ENCODE results near the gene NRAS.

Gene NRAS

GRCh38 chr1:114745291-114745690 is 28.7 kb upstream of the NRAS start:
- H3K4me1 ChIP-seq (ENCODE audit: control insufficient read depth, insufficient read depth, low read length) = no peaks in the 10 kb centered on the region
- H3K4me3 ChIP-seq (ENCODE audit: low read depth, low read length) = no peak overlapping the region
- peaks cover 47 to 87% of the 10 kb centered on the region in 2 experiments for H3K36me3 ChIP-seq (ENCODE audit: control insufficient read depth in 2 of 2, insufficient read depth in 1 of 2, low read length in 2 of 2)
- no peak overlapping the region for H3K27ac ChIP-seq (ENCODE audit: extremely low read depth, low read depth, low read length)
- TF ChIP-seq HOXC10 (CRISPR knock-in tag; IDR thresholded peaks at IDR 0.05) (no peak), SCRT1 (tag by site-specific recombination; IDR thresholded peaks at IDR 0.05; ENCODE audit: borderline replicate concordance) (no peak), OSR2 (tag by site-specific recombination; IDR thresholded peaks at IDR 0.05) (no peak), ZNF169 (tag by site-specific recombination; IDR thresholded peaks at IDR 0.05) (no peak), REST (tag by site-specific recombination; IDR thresholded peaks at IDR 0.05) (no peak), PRDM10 (tag by site-specific recombination; IDR thresholded peaks at IDR 0.05) (no peak), ZNF501 (tag by site-specific recombination; IDR thresholded peaks at IDR 0.05) (no peak), ZNF23 (tag by site-specific recombination; IDR thresholded peaks at IDR 0.05; ENCODE audit: borderline replicate concordance) (no peak), PRDM2 (tag by site-specific recombination; IDR thresholded peaks at IDR 0.05; ENCODE audit: borderline replicate concordance) (no peak), ZNF19 (tag by site-specific recombination; IDR thresholded peaks at IDR 0.05; ENCODE audit: low read depth) (no peak)
- ChIA-PET CTCF (interaction anchor here (1.0 kb wide), 1 partner anchor 19 kb away, joined by 3 read pairs; no protein-coding TSS in a partner anchor), POLR2A (no interaction called here)
- H3K9me3 ChIP-seq (ENCODE audit: control insufficient read depth, insufficient read depth, low read depth, low read length) = no peaks in the 10 kb centered on the region
